Measurements from ENCODE around the gene TRMT5. TPM values are rescaled to one million over a fixed set of nuclear protein-coding genes. Genes with fewer than 3 reads are reported as not detected.

TRMT5 gene
- total and polyA plus RNA-seq, 2 of the 4 experiments (the other 2 are of a cell fraction), result 5.0 to 10.4 TPM

- no peak overlapping the region for H3K4me3 ChIP-seq (ENCODE audit: insufficient read depth, low read depth, low read length)
- no peaks in the 10 kb centered on the region for H3K9me3 ChIP-seq (ENCODE audit: control insufficient read depth, insufficient read depth, low read length)
- peak; percentile 62 for DNase-seq
- no peak overlapping the region for H2BK5ac ChIP-seq (ENCODE audit: low read depth, low read length, poor library complexity, severe bottlenecking)
- ChIA-PET POLR2A (ENCODE audit: unreplicated experiment) (no interaction called here), CTCF (no interaction called here)
- H2BK120ac ChIP-seq (ENCODE audit: low read depth, low read length), result no peak overlapping the region
- no peaks in the 10 kb centered on the region for H3K27me3 ChIP-seq (ENCODE audit: control insufficient read depth, insufficient read depth, low read length)
- H3K4me1 ChIP-seq (ENCODE audit: control insufficient read depth, insufficient read depth, low read length), result no peaks in the 10 kb centered on the region
- intact Hi-C loops (cut with micrococcal nuclease), result no loop called here
- no TSS peak for BruUV-seq (replicated peaks)
- H3K9ac ChIP-seq (ENCODE audit: low read depth, low read length), result no peak overlapping the region
- H3K27ac ChIP-seq (ENCODE audit: insufficient read depth, low read length), result no peak overlapping the region
- no peak overlapping the region for H2BK15ac ChIP-seq (ENCODE audit: low read depth, low read length)
- H3K9me1 ChIP-seq (ENCODE audit: insufficient read depth, low read length), result peaks cover 7% of the 10 kb centered on the region; the same call in 1 of the 2 replicates
- no peak overlapping the region for H4K8ac ChIP-seq (ENCODE audit: low read depth in 2 of 2, low read length in 2 of 2)
- ATAC-seq (ENCODE audit: low read depth), result no peak
- WGBS, 2 experiments (ENCODE audit: extremely low coverage in 2 of 2, insufficient read length in 1 of 2), result no CpG with 5 or more reads among the region's 2 CpGs
- no peak overlapping the region for H4K5ac ChIP-seq (ENCODE audit: low read depth, low read length)
- no peak overlapping the region for H2AK9ac ChIP-seq (replicated peaks; ENCODE audit: low read depth, low read length, poor library complexity)
- H3K79me1 ChIP-seq (ENCODE audit: low read depth in 1 of 2, low read length in 2 of 2), result peaks cover 14 to 26% of the 10 kb centered on the region in 2 experiments; a peak in 3 of 4 replicates
- no peak overlapping the region for H3K56ac ChIP-seq (ENCODE audit: extremely low read depth, insufficient read depth, low read length)
- in situ Hi-C loops (cut with MboI; ENCODE audit: low sequenced_read_pairs), result no loop called here
- no peak overlapping the region for H2AFZ ChIP-seq (replicated peaks; ENCODE audit: low read length, poor library complexity)
- dilution Hi-C loops (cut with HindIII; ENCODE audit: low sequenced_read_pairs, unreplicated experiment), result no loop called here
- no peak overlapping the region for H2AK5ac ChIP-seq (ENCODE audit: low read depth, low read length)
- H3K36me3 ChIP-seq (ENCODE audit: control insufficient read depth, insufficient read depth, low read length), result peaks cover 2% of the 10 kb centered on the region
- H4K91ac ChIP-seq (ENCODE audit: insufficient read depth, low read depth, low read length), result no peak overlapping the region
- no peak overlapping the region for H3K4me2 ChIP-seq (ENCODE audit: low read depth, low read length)
- H3K18ac ChIP-seq (ENCODE audit: low read depth, low read length), result no peak overlapping the region
- H2BK20ac ChIP-seq (ENCODE audit: low read depth, low read length), result no peak overlapping the region
- no peak overlapping the region for H3K23ac ChIP-seq (ENCODE audit: low read depth, low read length)
- TF ChIP-seq MAFK (IDR thresholded peaks at IDR 0.05; ENCODE audit: low read depth, low read length) (peak; percentile 42), USF2 (IDR thresholded peaks at IDR 0.05; ENCODE audit: low read depth, low read length) (no peak)
- H3K4ac ChIP-seq (ENCODE audit: low read depth, low read length), result no peak overlapping the region
- H3K14ac ChIP-seq (replicated peaks; ENCODE audit: low read depth, low read length), result no peak overlapping the region
- H4K20me1 ChIP-seq (ENCODE audit: insufficient read depth, low read length), result 0 out of 2 replicates have a peak, but pooled peaks cover 2% of the 10 kb centered on the region
Observed at GRCh38 chr14:60922050-60922449, 58.8 kb downstream of the TRMT5 start.

Small RNAs within 50 kb of the gene (microRNA-seq; reads per million reads assigned to microRNA genes)
- gene RNU6-398P (ENCODE audit: insufficient read depth, insufficient read length), result not detected

Small RNAs within 50 kb of the gene (small RNA-seq; reads per million reads assigned to genes)
- 0 reads per million in 5 experiments for gene RNU6-398P

Other genes with a start within 250 kb of the TRMT5 start
- 48.2 and 53.9 TPM in 2 replicates for gene MNAT1, start 246.3 kb downstream of the TRMT5 start, total RNA-seq (2012; rRNA removed)
- 46.3 and 53.0 TPM in 2 replicates for gene MNAT1, start 246.3 kb downstream of the TRMT5 start, polyA plus RNA-seq (2012; rRNA removed)
- gene SLC38A6, start 166 bp upstream of the TRMT5 start, total RNA-seq (2012; rRNA removed), result 18.3 and 38.9 TPM in 2 replicates
- gene SLC38A6, start 166 bp upstream of the TRMT5 start, polyA plus RNA-seq (2012; rRNA removed), result 12.1 and 15.5 TPM in 2 replicates

Data from IMR-90 (cell line).